OCI-LY3 (cell line): ENCODE measurements around the gene MED8.

Experiments
- H2AFZ ChIP-seq: fragments of 200-600, 300-600 bp; shearing (Covaris generic); 2 replicates; pipeline ENCODE4 v1.6.0; 2014; ENCODE audit warnings: antibody characterized with exemption, low read depth, low read length
- H3K27ac ChIP-seq: fragments of 200-600, 300-600 bp; sonication (generic); 2 replicates; pipeline ENCODE4 v1.5.1; 2014; ENCODE audit warnings: mild to moderate bottlenecking, low read length, moderate library complexity, mixed read lengths
- H3K27me3 ChIP-seq: fragments of 200-600, 300-600 bp; sonication (generic); 2 replicates; pipeline ENCODE4 v1.6.1; 2014; ENCODE audit warnings: low read depth, low read length, mixed read lengths
- H3K36me3 ChIP-seq: fragments of 200-600, 300-600 bp; sonication (generic); replicated peaks from 2 replicates; pipeline ENCODE3; 2014; ENCODE audit warnings: low read depth, low read length, mixed read lengths
- H3K4me1 ChIP-seq: fragments of 300-600, 200-600 bp; sonication (generic); 2 replicates; pipeline ENCODE4 v1.6.1; 2014; ENCODE audit warnings: low read length, mixed read lengths
- H3K4me2 ChIP-seq: fragments of 200-600, 300-600 bp; sonication (generic); 2 replicates; pipeline ENCODE4 v1.6.1; 2014; ENCODE audit warnings: low read length, mixed read lengths
- H3K4me3 ChIP-seq: fragments of 300-600, 200-600 bp; sonication (generic); 2 replicates; pipeline ENCODE4 v1.5.1; 2014; ENCODE audit warnings: antibody characterized with exemption, mild to moderate bottlenecking, low read length, moderate library complexity
- H3K79me2 ChIP-seq: fragments of 300-600, 200-600 bp; shearing (Covaris generic); 2 replicates; pipeline ENCODE4 v1.6.1; 2014; ENCODE audit warnings: mild to moderate bottlenecking, low read length, mixed read lengths
- H3K9ac ChIP-seq: fragments of 300-600, 200-600 bp; shearing (Covaris generic); 2 replicates; pipeline ENCODE4 v1.6.0; 2014; ENCODE audit warnings: mild to moderate bottlenecking, low read length, moderate library complexity
- H3K9me3 ChIP-seq: fragments of 200-600, 300-600 bp; shearing (Covaris generic); 2 replicates; pipeline ENCODE4 v1.6.1; 2014; ENCODE audit warnings: low read length, mixed read lengths; ENCODE audit not compliant: insufficient read depth
- H4K20me1 ChIP-seq: fragments of 200-600, 300-600 bp; sonication (generic); 2 replicates; pipeline ENCODE4 v1.6.1; 2016; ENCODE audit warnings: low read length, mixed read lengths; ENCODE audit not compliant: insufficient read depth
- CTCF ChIP-seq: fragments of 200-600, 300-600 bp; sonication (generic); IDR thresholded peaks from 2 replicates; pipeline ENCODE4 v1.5.1; 2014; ENCODE audit warnings: antibody characterized with exemption, low read length, low read depth
- EZH2phosphoT487 ChIP-seq: fragments of 200-600 bp; shearing (Covaris generic); IDR thresholded peaks from 2 replicates; pipeline ENCODE4 v1.6.1; 2018; ENCODE audit warnings: antibody characterized with exemption, mixed run types, low read depth

Gene MED8

GRCh38 chr1:43437031-43437973 is 47.7 kb upstream of the MED8 start:
- TF ChIP-seq EZH2phosphoT487: no peak
- no peak for TF ChIP-seq CTCF
- Histone ChIP-seq H3K9ac (no peak overlapping the region), H3K36me3 (no peaks in the 10 kb centered on the region), H3K27me3 (no peaks in the 10 kb centered on the region), H3K79me2 (no peaks in the 10 kb centered on the region), H2AFZ (no peak overlapping the region), H3K4me1 (no peaks in the 10 kb centered on the region), H3K4me2 (no peak overlapping the region), H3K27ac (no peak overlapping the region), H3K9me3 (no peaks in the 10 kb centered on the region), H3K4me3 (no peak overlapping the region), H4K20me1 (no peaks in the 10 kb centered on the region)

GRCh38 chr1:43436371-43436770 is 46.8 kb upstream of the MED8 start:
- Histone ChIP-seq H3K27ac (no peak overlapping the region), H4K20me1 (no peaks in the 10 kb centered on the region), H3K4me2 (no peak overlapping the region), H3K9ac (no peak overlapping the region), H3K36me3 (no peaks in the 10 kb centered on the region), H3K4me3 (no peak overlapping the region), H3K79me2 (no peaks in the 10 kb centered on the region), H3K9me3 (no peaks in the 10 kb centered on the region), H2AFZ (no peak overlapping the region), H3K27me3 (no peaks in the 10 kb centered on the region), H3K4me1 (no peaks in the 10 kb centered on the region)
- no peak for TF ChIP-seq EZH2phosphoT487
- no peak for TF ChIP-seq CTCF

GRCh38 chr1:43435146-43436145 is 45.8 kb upstream of the MED8 start:
- Histone ChIP-seq H3K27ac (no peak overlapping the region), H3K36me3 (no peaks in the 10 kb centered on the region), H3K27me3 (no peaks in the 10 kb centered on the region), H3K4me3 (no peak overlapping the region), H3K4me1 (no peaks in the 10 kb centered on the region), H3K9me3 (no peaks in the 10 kb centered on the region), H3K4me2 (no peak overlapping the region), H3K9ac (no peak overlapping the region), H4K20me1 (no peaks in the 10 kb centered on the region), H2AFZ (no peak overlapping the region), H3K79me2 (no peaks in the 10 kb centered on the region)
- TF ChIP-seq EZH2phosphoT487 (no peak), CTCF (no peak)

GRCh38 chr1:43434256-43434655 is 44.7 kb upstream of the MED8 start:
- no peak overlapping the region for H3K27ac ChIP-seq
- no peak overlapping the region for H2AFZ ChIP-seq
- TF ChIP-seq CTCF: no peak
- TF ChIP-seq EZH2phosphoT487: no peak
- no peak overlapping the region for H3K9ac ChIP-seq
- no peaks in the 10 kb centered on the region for H3K4me1 ChIP-seq
- no peaks in the 10 kb centered on the region for H3K36me3 ChIP-seq
- no peaks in the 10 kb centered on the region for H3K9me3 ChIP-seq
- H3K27me3 ChIP-seq: no peaks in the 10 kb centered on the region
- H3K79me2 ChIP-seq: no peaks in the 10 kb centered on the region
- no peak overlapping the region for H3K4me2 ChIP-seq
- no peak overlapping the region for H3K4me3 ChIP-seq
- H4K20me1 ChIP-seq: no peaks in the 10 kb centered on the region
